GM10847 (cell line): Measurements from ENCODE around the gene SLC26A3.

ENCODE experiments used
- POLR2A ChIP-seq: IDR thresholded peaks from 2 replicates; pipeline ENCODE4 v1.6.1; 2011; ENCODE audit not compliant: insufficient read length; ENCODE audit errors: extremely low read depth

The SLC26A3 gene

GRCh38 chr7:107827501-107827900, 24.5 kb upstream of the SLC26A3 start:
- TF ChIP-seq POLR2A = no peak

DNA sequence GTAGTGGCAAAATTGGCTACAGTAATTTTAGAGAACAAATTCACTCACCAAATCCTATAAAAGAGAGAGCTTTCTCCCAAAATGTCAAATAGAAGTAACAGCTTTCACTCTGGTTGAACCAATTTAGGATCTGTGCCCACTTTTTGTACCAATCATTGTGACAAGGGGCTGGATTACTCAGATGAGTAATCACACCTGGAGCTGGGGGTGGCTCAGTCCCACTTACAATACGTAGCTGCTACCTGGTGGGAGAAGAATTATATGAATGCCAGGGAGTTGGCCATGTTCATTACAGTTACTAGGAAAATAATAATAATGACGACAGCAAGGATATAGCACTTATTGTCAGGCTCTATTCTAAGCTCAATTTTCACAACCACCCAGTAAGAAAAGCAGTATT, 23.4 kb upstream of the SLC26A3 start:
- no peak for TF ChIP-seq POLR2A

GRCh38 chr7:107824858-107825257, 21.8 kb upstream of the SLC26A3 start:
- no peak for TF ChIP-seq POLR2A

DNA sequence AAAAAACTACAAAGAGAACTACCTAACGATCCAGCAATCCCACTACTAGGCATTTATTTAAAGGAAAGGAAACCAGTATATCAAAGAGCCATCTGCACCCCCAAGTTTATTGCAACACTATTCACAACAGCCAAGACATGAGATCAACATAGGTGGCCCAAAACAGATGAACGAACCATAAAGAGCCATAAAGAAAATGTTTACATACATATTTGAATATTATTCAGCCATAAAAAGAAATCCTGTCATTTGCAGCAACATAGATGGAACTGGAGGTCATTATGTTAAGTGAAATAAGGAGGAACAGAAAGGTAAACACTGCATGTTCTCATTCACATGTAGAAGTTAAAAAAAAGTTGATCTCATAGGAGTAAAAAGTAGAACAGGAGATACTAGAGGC, 15.6 kb upstream of the SLC26A3 start:
- no peak for TF ChIP-seq POLR2A

DNA sequence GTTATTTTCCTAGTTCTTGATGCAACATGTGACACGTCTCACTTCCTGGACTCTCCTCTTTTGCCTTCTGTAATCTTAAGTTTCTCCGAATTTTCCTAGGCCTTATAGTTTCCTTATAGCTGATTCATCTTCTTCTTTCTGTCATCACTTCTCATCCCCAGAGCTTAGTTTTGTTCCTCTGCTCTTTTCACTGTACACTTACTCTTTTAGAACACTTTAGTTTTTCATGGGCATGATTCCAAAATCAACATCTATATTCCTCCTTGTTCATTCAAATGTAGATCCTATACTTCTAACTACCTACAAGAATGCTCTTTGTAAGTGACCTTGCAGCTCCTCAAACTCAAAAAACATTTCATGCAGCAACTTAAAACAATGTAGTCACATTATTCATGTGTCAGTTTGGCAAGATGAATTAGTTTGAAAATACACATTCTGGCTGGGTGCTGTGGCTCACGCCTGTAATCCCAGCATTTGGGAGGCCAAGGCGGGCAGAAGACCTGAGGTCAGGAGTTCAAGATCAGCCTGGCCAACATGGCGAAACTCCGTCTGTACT, 13.1 kb upstream of the SLC26A3 start:
- no peak for TF ChIP-seq POLR2A

GRCh38 chr7:107815254-107815882, 12.3 kb upstream of the SLC26A3 start:
- no peak for TF ChIP-seq POLR2A

DNA sequence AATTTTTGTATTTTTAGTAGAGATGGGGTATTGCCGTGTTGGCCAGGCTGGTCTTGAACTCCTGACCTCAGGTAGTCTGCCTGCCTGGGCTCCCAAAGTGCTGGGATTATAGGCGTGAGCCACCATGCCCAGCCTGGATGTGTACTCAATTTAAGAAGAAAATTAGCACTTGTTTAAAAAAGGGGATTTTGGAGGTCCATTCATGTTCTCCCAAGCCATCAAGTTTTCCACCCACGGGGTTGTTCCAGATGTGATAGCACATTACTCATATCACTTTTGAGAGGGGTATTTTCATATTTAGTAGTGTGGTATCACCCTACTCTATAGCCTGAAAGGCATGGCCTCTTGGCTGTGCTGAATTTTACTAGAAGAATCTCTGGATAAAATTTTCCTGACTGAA, 10.5 kb upstream of the SLC26A3 start:
- no peak for TF ChIP-seq POLR2A

GRCh38 chr7:107811934-107812333, 8.9 kb upstream of the SLC26A3 start:
- TF ChIP-seq POLR2A = no peak

DNA sequence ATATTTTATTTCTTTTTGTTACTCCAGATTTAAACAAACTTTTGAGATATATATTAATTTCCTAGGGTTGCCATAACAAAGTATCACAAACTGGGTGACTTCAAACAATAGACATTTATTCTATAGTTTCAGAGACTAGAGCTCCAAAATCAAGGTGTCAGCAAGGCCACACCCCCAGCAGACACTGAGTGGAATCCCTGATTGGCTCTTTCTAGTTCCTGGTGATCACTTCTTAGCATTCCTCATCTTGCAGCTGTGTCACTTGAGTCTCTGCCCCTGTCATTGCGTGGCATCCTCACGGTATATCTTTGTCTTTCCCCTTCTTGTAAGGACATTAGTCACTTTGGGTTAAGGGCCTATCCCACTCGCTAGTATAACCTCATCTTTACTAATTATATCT, 7.6 kb upstream of the SLC26A3 start:
- no peak for TF ChIP-seq POLR2A

DNA sequence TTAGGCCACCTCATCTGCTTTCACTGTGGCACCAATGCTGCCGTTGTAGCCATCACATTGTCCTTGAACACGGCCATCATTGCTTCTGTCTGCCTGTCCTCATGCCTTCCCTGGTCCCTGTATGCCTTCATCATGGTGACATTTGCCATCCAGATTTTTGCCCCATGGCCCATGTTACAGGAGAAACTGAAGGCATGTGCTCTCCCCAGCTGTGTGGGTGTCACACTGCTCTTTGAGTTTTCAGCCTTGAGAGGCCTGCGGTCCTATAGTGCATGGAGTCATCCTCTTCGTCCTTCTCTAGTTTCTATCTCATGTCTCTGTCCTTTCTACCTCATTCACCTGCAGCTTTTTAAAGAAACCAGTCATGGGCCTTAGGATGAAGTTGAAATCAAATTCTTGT, 6.2 kb upstream of the SLC26A3 start:
- no peak for TF ChIP-seq POLR2A

DNA sequence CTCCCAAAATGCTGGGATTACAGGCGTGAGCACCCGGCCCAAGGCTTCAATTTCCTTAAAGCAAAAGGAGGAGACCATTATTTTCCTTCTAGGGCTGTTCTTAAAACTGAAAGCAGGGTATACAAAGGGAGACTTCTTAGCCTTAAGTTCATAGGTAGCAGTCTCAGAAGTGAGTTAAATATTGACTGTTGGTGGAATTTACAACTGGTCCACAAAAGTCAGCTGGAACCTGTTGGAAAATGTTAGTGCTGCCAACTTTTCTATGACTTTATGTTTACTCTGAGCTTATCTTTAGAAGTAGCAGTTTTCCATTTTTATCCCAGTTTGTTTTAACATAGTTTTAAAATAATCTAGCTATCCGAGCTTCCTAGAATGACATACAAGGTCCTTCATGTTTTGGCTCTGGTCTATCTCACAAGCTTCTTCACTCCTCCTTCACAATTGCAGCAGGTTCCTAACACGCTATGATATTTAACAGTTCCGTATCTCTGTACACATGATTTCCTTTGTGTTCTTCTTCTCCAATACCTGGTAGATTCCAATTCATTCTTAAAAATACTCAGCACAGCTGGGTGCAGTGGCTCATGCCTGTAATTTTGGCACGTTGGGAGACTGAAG, 3.3 kb downstream of the SLC26A3 start:
- TF ChIP-seq POLR2A = no peak

DNA sequence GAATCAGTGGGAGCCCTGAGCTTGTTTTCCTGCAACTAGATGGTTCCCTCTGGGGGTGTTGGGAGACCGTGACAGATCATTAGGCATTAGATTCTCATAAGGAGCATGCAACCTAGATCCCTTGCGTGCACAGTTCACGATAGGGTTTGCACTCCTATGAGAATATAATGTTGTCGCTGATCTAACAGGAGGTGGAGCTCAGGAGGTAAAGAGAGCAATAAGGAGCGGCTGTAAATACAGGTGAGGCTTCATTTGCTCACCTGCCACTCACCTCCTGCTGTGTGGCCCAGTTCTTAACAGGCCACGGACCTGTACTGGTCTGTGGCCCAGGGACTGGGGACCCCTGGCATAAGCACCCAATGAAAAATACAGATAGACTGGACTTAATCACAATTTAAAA, 10.7 kb downstream of the SLC26A3 start:
- no peak for TF ChIP-seq POLR2A

GRCh38 chr7:107789647-107790046, 13.4 kb downstream of the SLC26A3 start:
- no peak for TF ChIP-seq POLR2A

DNA sequence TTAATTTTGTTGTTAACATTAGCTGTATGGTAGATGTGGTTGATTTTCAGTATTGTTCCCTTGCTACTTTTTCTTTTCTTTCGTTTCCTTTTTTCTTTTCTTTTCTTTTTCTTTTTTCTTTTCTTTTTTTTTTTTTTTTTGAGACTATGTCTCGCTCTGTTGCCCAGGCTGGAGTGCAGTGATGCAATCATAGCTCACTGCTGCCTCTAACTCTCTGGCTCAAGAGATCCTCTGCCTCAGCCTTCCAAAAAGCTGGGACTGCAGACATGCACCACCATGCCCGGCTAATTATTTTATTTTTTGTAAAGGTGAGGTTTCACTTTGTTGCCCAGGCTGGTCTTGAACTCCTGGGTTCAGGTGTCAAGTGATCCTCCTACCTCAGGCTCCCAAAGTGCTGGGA, 14.4 kb downstream of the SLC26A3 start:
- no peak for TF ChIP-seq POLR2A

- no peak for TF ChIP-seq POLR2A
These were observed 14.8 kb downstream of the SLC26A3 start for GRCh38 chr7:107788216-107788615.

DNA sequence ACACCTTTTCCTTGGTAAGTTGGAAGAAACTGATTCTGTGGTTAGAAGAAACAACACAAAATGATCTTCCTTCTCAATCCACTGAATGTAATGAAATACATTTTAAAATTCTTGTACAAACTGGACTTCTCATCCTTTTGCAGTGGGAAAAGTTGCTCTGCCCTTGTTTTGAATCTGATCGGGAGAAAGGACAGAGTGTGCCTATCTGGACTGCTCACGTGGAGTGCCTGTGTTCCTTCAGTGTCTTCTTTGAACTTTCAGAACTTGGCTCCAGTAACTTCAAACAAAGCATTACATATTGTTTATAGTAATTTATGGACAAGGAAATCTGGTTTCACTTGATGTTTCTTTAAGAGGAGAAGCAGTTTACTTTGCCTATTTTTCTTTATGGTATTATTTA, 17.1 kb downstream of the SLC26A3 start:
- no peak for TF ChIP-seq POLR2A

- TF ChIP-seq POLR2A = no peak
These were observed 17.9 kb downstream of the SLC26A3 start for GRCh38 chr7:107785170-107785569.
